ENCODE measurements around the gene CDK14.

The CDK14 gene

DNA sequence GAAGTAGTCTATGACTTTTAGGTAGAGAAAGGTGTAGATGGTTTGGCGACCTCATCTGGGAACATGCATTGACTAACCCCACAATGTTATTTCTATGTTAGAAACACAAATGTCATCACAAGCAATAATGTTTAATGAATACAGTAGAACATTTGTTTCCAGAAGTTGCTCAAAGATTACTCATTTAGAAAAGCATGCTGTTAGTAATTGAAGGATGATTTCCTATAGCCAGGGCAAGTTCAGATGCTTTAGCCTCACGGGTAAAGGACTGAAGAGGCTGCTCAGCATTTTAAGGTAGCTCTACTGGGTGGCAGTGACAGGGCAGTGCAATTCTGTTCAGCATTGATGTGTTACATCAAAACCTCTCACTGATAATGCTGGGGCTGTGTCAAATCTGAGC, 468.8 kb downstream of the CDK14 start:
- DNase-seq (ENCODE audit: low read depth, low spot score), result no peak
- peak overlapping the region; percentile 45 for H3K27ac ChIP-seq

- no peak overlapping the region for H3K27ac ChIP-seq
- DNase-seq (ENCODE audit: low read depth, low spot score), result no peak
Measured at GRCh38 chr7:91066627-91067026, 470.5 kb downstream of the CDK14 start.

DNA sequence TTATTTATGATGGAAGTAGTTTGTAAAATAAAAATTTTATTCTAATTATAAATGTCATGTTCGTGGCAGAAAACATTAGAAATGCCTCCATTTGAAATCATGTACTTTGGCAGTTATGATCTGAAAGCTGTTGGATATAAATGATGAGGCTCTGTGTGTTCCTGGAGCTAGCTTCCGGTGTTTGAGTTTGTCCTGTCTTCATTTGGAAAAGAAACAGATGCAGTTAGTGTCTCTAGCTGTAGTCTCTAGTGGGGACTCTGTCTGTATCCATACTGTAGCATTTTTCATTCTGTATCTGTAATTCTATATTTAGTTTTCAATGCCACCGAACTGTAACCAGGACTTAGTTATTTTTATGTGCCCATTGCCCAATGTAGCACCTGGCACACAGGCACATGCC, 471.1 kb downstream of the CDK14 start:
- DNase-seq (ENCODE audit: low read depth, low spot score), result no peak
- no peak overlapping the region for H3K27ac ChIP-seq

DNA sequence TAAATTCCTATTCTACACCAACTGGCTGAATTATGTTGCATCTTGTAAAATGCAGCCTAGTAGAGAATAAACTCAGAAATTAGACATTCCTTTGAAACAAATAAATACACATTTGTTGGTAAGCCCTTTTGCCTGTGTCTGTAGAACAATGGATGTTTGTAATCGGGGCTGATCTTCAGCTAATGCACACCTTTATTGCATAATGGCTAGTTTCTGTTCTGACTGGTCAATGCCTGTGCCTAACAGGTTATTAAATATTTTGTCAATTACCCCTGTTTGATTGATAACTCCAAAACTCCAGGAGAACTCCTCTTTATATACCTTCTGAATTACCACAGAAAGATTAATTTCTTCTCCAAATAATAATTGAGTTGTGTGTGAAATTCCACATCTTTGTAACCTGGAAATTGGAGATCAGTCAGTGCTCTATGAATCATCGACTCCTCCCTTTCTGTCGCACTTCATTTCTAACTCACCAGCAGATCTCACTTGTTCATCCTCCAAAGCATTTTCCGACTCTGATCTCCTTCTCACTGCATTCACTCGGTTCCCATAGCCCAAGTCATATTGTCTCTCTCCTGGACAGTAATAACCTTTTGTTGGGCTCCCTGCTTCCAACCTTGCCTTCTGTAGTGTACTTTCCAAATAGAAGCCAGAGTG, 472.1 kb downstream of the CDK14 start:
- DNase-seq (ENCODE audit: low read depth, low spot score), result no peak
- H3K27ac ChIP-seq, result peak overlapping the region; percentile 64

- no peak for DNase-seq (ENCODE audit: low read depth, low spot score)
- H3K27ac ChIP-seq, result peak overlapping the region; percentile 64
Measured at GRCh38 chr7:91069146-91069545, 473.0 kb downstream of the CDK14 start.

DNA sequence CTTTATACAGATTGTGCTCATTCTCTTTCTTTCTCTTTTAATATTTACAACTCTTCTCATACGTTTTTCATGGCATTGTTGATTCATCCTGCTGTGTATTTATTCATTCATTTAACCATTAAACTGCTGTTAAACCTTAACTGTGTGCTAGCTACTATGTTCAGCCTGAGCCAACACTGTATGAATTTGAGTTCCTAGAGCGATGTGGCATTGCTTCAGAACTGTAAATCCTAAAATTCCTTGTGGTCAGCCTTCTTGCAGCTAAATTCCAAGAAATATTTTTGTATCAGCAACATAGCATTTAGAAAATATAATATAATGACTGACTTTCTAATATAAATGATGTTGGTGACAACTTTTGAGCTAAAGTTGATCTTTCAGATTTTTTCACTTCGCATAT, 483.4 kb downstream of the CDK14 start:
- DNase-seq (ENCODE audit: low read depth, low spot score), result no peak
- H3K27ac ChIP-seq, result no peak overlapping the region

GRCh38 chr7:91080351-91080750, 484.2 kb downstream of the CDK14 start:
- no peak overlapping the region for H3K27ac ChIP-seq
- DNase-seq (ENCODE audit: low read depth, low spot score), result no peak

- H3K27ac ChIP-seq, result no peak overlapping the region
- DNase-seq (ENCODE audit: low read depth, low spot score), result no peak
Measured at GRCh38 chr7:91082038-91082437, 485.9 kb downstream of the CDK14 start.

DNA sequence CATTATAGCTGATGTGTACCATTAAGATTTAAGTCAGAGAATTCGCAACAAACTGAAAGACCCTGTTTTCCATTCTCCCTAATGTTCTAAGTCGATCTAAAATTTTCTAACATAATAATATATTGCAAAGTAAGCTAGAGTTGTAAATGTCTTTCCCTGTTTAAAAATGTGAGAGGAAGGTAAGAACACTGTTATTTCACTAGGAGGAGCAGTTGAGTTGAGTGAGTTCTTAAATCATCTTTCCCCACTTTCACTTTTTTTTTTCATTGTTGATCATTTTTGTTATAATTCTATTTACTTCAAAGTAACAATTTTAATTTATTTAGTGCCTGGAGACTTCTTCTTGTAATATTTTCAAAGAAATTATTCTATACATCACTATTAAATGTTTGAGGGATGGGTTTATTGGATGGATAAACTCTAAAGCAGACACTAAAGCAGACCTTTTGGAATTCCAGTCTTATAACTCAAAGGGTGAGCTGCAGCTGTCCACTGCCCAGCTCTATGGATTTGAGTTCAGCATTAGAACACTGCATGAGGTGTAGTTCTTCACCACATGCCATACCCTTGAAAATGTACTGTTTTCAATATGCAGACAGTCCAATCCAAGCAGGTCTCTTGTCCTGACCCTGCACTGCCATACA, 486.9 kb downstream of the CDK14 start:
- DNase-seq (ENCODE audit: low read depth, low spot score), result no peak
- no peak overlapping the region for H3K27ac ChIP-seq

GRCh38 chr7:91083855-91084644, 487.9 kb downstream of the CDK14 start:
- no peak for DNase-seq (ENCODE audit: low read depth, low spot score)
- no peak overlapping the region for H3K27ac ChIP-seq

DNA sequence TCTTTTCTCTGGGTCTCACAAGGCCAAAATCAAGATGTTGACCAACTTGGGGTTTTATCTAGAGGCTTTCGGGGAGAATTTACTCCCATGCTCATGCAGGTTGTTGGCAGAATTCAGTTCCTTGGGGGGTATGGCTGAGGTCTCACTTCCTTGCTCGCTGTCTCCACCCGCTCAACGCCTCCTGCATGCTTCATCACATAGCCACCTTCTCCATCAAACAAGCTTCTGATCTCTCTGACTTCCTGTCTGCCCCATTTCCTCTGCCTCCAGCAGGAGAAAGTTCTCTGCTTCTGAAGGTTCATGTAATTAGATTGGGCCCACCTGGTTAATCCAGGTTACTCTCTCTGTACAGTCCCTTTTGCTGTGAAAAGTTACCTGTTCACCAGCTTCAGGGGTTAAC, 489.1 kb downstream of the CDK14 start:
- no peak overlapping the region for H3K27ac ChIP-seq
- DNase-seq (ENCODE audit: low read depth, low spot score), result no peak

GRCh38 chr7:91086200-91086599, 490.1 kb downstream of the CDK14 start:
- H3K27ac ChIP-seq, result no peak overlapping the region
- no peak for DNase-seq (ENCODE audit: low read depth, low spot score)

DNA sequence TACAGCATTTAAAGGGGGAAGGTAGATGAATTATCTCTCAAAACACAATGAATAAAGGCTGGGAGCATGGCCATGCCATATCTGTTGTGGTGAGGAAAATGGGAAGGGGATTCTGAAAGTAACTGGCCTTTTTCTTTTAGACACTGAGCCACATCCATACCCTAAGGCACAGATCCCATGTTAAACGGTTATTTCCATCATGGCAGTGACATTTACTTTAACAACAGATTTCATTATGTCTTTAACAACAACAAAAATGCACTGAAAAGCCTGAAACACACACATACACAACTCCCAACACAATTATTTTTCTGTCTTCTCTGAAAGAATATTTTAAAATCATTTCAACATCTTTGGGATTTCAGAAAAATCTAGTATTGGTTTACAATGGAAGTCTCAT, 492.0 kb downstream of the CDK14 start:
- no peak overlapping the region for H3K27ac ChIP-seq
- DNase-seq (ENCODE audit: low read depth, low spot score), result no peak

- H3K27ac ChIP-seq, result no peak overlapping the region
- no peak for DNase-seq (ENCODE audit: low read depth, low spot score)
Measured at GRCh38 chr7:91088691-91089090, 492.6 kb downstream of the CDK14 start.

DNA sequence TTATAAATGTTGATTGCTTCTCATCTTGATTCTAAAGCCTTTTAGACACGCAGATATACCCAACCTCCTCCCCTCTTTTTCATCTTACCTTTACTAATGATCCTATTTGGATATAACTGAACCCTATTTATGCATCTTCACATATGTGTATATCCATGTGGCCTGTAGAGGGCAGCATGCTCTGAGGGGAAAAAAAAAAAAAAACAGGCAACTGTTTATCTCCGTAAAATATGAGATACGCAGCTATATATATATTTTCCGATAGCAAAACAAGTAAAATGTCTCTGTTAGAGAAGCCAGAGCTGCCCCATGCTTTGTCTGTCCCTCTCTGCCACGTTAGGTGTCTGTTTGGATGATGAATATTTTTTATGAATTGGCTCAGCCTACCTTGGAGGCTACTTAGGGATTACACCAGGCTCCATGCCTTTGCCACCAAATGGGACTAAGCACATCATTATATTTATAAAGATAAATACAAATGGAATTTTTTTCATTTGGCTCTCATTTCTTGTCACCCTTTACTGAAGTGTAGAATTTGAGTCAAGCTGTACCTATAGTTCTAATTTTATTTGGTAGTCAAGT, 493.4 kb downstream of the CDK14 start:
- no peak for DNase-seq (ENCODE audit: low read depth, low spot score)
- no peak overlapping the region for H3K27ac ChIP-seq

DNA sequence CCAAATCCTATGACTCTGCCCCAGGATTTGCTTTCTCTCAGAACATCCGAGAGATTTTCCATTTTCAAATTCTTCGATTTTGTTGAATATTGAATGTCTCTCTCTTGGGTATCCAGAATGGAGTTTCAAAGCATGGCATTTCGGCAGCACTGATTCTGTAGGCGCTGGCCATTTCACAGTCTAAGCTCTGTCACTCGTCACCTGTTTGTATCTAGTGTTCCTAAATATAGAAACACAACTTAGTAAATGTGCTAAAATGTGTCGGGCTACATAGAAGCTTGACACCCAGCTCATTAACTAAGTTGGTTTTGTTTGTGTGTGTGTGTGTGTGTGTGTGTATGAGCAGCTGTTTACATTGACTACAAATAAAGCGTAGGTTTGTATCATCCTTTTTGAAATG, 494.6 kb downstream of the CDK14 start:
- DNase-seq (ENCODE audit: low read depth, low spot score), result no peak
- H3K27ac ChIP-seq, result no peak overlapping the region

GRCh38 chr7:91091631-91092030, 495.5 kb downstream of the CDK14 start:
- no peak for DNase-seq (ENCODE audit: low read depth, low spot score)
- no peak overlapping the region for H3K27ac ChIP-seq

DNA sequence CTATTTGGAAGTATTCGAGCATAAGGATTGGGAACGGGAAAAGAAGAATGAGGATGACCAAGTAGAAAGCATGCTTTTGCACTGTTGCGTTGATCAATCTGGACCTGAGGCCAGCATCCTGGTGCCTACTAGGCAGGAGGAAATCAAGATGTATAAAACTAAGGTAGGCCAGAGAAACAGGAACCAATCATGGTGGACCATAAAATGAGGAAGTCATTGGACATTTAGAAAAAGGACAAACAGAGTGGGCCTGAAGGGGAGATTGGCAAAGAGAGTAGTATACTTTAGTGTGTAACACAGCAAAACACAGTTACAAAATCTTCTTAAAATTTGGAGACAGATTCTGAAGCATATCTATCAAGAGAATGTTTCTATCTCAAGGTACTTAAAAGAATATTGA, 497.1 kb downstream of the CDK14 start:
- no peak overlapping the region for H3K27ac ChIP-seq
- no peak for DNase-seq (ENCODE audit: low read depth, low spot score)

- H3K27ac ChIP-seq, result no peak overlapping the region
- DNase-seq (ENCODE audit: low read depth, low spot score), result no peak
Measured at GRCh38 chr7:91098566-91098965, 502.4 kb downstream of the CDK14 start.

DNA sequence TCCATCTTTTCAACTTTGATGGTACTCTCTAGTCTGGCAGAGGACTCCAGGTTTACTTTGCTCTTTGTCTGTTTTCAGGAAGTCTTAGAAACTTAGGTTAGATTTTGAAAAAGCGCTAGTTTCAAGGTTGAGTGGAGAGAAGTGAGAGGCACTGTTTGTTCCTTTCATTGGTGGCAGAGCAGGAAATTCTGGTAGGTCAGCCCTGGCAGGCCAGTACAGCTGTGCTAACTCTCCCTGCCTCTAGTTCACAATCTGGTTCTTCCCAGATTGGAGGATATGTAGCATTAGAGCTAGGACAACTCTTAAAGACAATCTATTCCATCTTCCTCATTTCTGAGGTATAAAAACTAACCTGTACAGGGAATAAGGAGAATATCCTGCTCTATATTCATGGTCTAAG, 507.2 kb downstream of the CDK14 start:
- no peak overlapping the region for H3K27ac ChIP-seq
- no peak for DNase-seq (ENCODE audit: low read depth, low spot score)

DNA sequence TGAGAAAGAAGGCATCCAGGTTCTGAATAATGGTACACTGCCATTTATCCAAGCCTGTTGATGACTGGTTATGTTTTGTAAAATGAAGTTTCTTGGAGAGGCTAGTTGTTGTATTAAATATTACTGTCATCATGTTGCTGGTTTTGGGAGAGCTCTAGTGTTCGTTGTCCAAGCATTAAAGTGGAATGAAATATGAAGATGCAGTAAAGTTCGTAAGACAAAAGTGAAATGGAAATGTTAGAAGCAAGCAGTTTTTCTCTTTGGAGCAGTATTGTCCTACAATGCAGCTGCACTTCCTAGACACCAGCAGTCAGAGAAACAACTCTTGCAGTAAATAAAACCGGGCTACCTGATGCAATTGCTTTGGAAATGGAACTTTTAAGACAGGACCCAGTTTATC, 511.3 kb downstream of the CDK14 start:
- no peak for DNase-seq (ENCODE audit: low read depth, low spot score)

More for the DNA sequence above, 511.3 kb downstream of the CDK14 start:
- H3K27ac ChIP-seq, result no peak overlapping the region

Data from epithelial cell of prostate (primary cell).